Astrocyte of the cerebellum (primary cell): ENCODE measurements around the gene TIE1.

ENCODE experiments used
- DNase-seq: peaks from one replicate; pipeline ENCODE4 v3.0.0-alpha.2; 2011; ENCODE audit warnings: low read depth
- H3K4me3 ChIP-seq: 2 replicates; pipeline ENCODE4 v1.5.1; 2011; ENCODE audit warnings: mild to moderate bottlenecking, low read depth, low read length, moderate library complexity
- CTCF ChIP-seq: IDR thresholded peaks from 2 replicates; pipeline ENCODE4 v1.5.1; 2012; ENCODE audit warnings: low read length, low read depth, moderate library complexity, mild to moderate bottlenecking; ENCODE audit errors: missing control alignments
- in situ Hi-C: cut with HindIII; loops from 2 replicates; pipeline ENCODE4 v1.10.0; 2017; ENCODE audit warnings: low sequenced_read_pairs

TIE1 gene

GRCh38 chr1:43299101-43299500, 1.7 kb upstream of the TIE1 start:
- no peak for TF ChIP-seq CTCF
- H3K4me3 ChIP-seq, result no peak overlapping the region
- DNase-seq, result no peak
- in situ Hi-C loops, result no loop called here

DNA sequence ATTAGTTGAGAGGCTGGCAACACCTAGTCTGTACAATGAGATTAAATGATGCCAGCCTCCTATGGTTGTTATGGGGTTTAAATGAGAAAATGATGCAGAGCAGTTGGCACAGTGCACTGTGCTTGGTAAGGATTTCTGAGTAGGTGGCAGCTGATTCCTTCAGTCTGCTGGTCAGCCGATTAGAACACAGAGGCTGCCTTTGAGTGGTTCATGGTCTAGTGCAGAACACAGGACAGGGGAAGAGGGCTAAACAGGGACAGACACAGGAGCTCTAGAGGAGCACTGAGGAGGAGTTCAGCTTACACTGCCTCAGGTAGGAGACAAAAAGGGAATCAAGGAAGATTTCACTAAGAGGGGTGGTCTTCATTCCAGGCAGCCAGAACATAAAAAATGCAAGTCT, 1.4 kb downstream of the TIE1 start:
- no peak for TF ChIP-seq CTCF
- in situ Hi-C loops, result no loop called here
- no peak for DNase-seq
- no peak overlapping the region for H3K4me3 ChIP-seq

DNA sequence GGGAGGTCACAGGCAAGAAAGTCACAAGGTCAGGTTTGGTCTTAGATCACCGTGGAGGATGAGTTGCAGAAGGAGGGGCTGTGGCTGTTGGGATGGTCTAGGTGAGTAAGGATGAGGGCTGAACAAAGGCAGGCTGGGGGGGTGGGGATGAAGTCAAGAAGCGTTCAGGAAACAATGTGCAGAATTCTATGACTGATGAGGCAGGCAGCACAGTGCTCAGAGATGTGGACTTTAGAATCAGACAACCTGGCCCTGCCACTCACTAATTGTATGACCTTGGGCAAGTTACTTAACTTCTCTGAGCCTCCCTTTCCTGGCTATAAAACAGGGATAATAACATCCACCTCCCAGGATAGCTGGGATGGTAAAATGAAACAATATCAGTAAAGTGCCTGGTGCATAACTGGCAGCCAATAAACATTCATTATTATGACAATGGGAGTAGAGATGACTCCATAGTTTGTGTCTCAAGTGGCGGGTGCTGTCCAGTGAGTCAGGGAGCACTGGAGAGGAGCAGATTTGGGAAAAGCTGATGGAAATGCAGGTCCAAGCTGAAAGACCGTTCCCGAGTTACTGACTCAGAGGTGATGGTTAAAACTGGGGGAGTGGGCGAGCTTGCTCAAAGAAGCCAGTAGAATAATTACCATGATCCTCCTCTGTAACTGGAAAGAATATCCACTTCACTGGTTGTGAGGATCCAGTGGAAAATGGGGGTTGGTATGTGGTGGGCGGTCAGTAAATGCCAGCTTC, 2.1 kb downstream of the TIE1 start:
- no peak overlapping the region for H3K4me3 ChIP-seq
- DNase-seq, result no peak
- in situ Hi-C loops, result no loop called here
- no peak for TF ChIP-seq CTCF

- DNase-seq, result no peak
- in situ Hi-C loops, result no loop called here
- no peak for TF ChIP-seq CTCF
- H3K4me3 ChIP-seq, result no peak overlapping the region
These were observed 2.9 kb downstream of the TIE1 start for GRCh38 chr1:43303471-43304313.

GRCh38 chr1:43304314-43304681, 3.5 kb downstream of the TIE1 start:
- in situ Hi-C loops, result no loop called here
- no peak overlapping the region for H3K4me3 ChIP-seq
- no peak for DNase-seq
- no peak for TF ChIP-seq CTCF

GRCh38 chr1:43304771-43305300, 4.1 kb downstream of the TIE1 start:
- in situ Hi-C loops, result no loop called here
- H3K4me3 ChIP-seq, result no peak overlapping the region

More at GRCh38 chr1:43304771-43305300, 4.1 kb downstream of the TIE1 start:
- no peak for TF ChIP-seq CTCF
- DNase-seq, result no peak
